GM12878 (cell line): ENCODE measurements around the gene THOC1. TPM values are rescaled to one million over a fixed set of nuclear protein-coding genes. Genes with fewer than 3 reads are reported as not detected.

Experiments used
- ATAC-seq: fragments of 200-7000 bp; cut with Tn5 transposase; 3 replicates; pipeline ENCODE4 v1.9.1; 2020; ENCODE audit warnings: mild to moderate bottlenecking, moderate library complexity
- BruUV-seq: library from RNA; stranded (reverse); fragments of 400-500 nt; replicated peaks from 2 replicates; lab custom pipeline; 2021; lab: Mats Ljungman, UMichigan
- CTCF ChIA-PET: fragments of 300-600 bp; sonication (Branson Sonifier 250); formaldehyde crosslinking; extraction: SDS; loops from one replicate; lab custom pipeline; 2021; ENCODE audit warnings: inconsistent platforms; lab: Yijun Ruan, JAX
- POLR2A ChIA-PET: fragments of 350-600 bp; formaldehyde crosslinking; extraction: SDS; loops from one replicate; lab custom pipeline; 2021; ENCODE audit warnings: inconsistent platforms; lab: Charles Lee
- RAD21 ChIA-PET: fragments of 300-600 bp; sonication (Branson Sonifier 250); formaldehyde crosslinking; loops from one replicate; lab custom pipeline; 2023; ENCODE audit warnings: antibody characterized with exemption; ENCODE audit not compliant: unreplicated experiment; lab: Charles Lee
- SMC1A ChIA-PET: fragments of 300-600 bp; sonication (Branson Sonifier 250); formaldehyde crosslinking; loops from one replicate; lab custom pipeline; 2023; ENCODE audit not compliant: unreplicated experiment, uncharacterized antibody; lab: Charles Lee
- DNase-seq: peaks from one replicate; pipeline ENCODE4 v3.0.0-alpha.2; 2011; ENCODE audit warnings: low read depth, low spot score
- FAIRE-seq: peaks from 3 replicates; lab custom pipeline; 2011; peaks lifted over from hg19 to GRCh38; lab: Jason Lieb, UNC
- H2AFZ ChIP-seq: 2 replicates; pipeline ENCODE4 v1.6.0; 2011; ENCODE audit warnings: low read depth, low read length, control low read depth; ENCODE audit not compliant: control insufficient read depth
- H3K27ac ChIP-seq: 2 replicates; pipeline ENCODE4 v1.5.1; 2011; ENCODE audit warnings: control low read depth; ENCODE audit not compliant: control insufficient read depth, insufficient read depth
- H3K27me3 ChIP-seq, 2 experiments: replicated peaks in 1 of 2; 2 replicates each; pipeline versions ENCODE4 v1.6.0 to v1.6.1; 2011; ENCODE audit warnings: low read length in 1 of 2; ENCODE audit not compliant: control insufficient read depth in 2 of 2, insufficient read depth in 2 of 2
- H3K36me3 ChIP-seq, 2 experiments: 2 replicates each; pipeline ENCODE4 v1.5.1; 2011; ENCODE audit warnings: low read length in 1 of 2; ENCODE audit not compliant: control insufficient read depth in 2 of 2, insufficient read depth in 2 of 2
- H3K4me1 ChIP-seq: 2 replicates; pipeline ENCODE4 v1.6.1; 2011; ENCODE audit warnings: mild to moderate bottlenecking, low read length, moderate library complexity, mixed read lengths; ENCODE audit not compliant: control insufficient read depth, insufficient read depth
- H3K4me2 ChIP-seq: 2 replicates; pipeline ENCODE4 v1.6.0; 2011; ENCODE audit warnings: control low read depth; ENCODE audit not compliant: control insufficient read depth, insufficient read depth
- H3K4me3 ChIP-seq: fragments of 200-600 bp; sonication (generic); 2 replicates; pipeline ENCODE4 v1.5.1; 2016
- H3K79me2 ChIP-seq: 2 replicates; pipeline ENCODE4 v1.6.0; 2011; ENCODE audit warnings: low read length; ENCODE audit not compliant: control insufficient read depth, insufficient read depth
- H3K9ac ChIP-seq: 2 replicates; pipeline ENCODE4 v1.8.0; 2011; ENCODE audit warnings: low read length, control low read depth, mixed read lengths; ENCODE audit not compliant: control insufficient read depth, insufficient read depth
- H3K9me3 ChIP-seq: replicated peaks from 3 replicates; pipeline ENCODE4 v1.5.1; 2011; ENCODE audit warnings: mild to moderate bottlenecking, low read length; ENCODE audit not compliant: control insufficient read depth, insufficient read depth
- H4K20me1 ChIP-seq: 2 replicates; pipeline ENCODE4 v1.6.0; 2011; ENCODE audit not compliant: control insufficient read depth, insufficient read depth
- HDGF ChIP-seq: fragments of 450-650 bp; IDR thresholded peaks from 2 replicates; pipeline ENCODE4 v1.6.1; 2016; ENCODE audit warnings: antibody characterized with exemption
- IRF4 ChIP-seq: IDR thresholded peaks from 2 replicates; pipeline ENCODE4 v1.6.1; 2011; ENCODE audit warnings: low read depth, low read length
- KDM1A ChIP-seq: fragments of 200-600 bp; sonication (generic); IDR thresholded peaks from 2 replicates; pipeline ENCODE4 v1.6.1; 2016; ENCODE audit warnings: borderline replicate concordance
- MAX ChIP-seq: IDR thresholded peaks from 2 replicates; pipeline ENCODE4 v1.6.1; 2012; ENCODE audit warnings: low read depth, low read length, improper control_type of control experiment
- NFYB ChIP-seq: IDR thresholded peaks from 2 replicates; pipeline ENCODE4 v1.6.1; 2011; ENCODE audit warnings: low read depth, mild to moderate bottlenecking, low read length, improper control_type of control experiment, moderate library complexity; ENCODE audit not compliant: insufficient read depth
- POLR2AphosphoS2 ChIP-seq: IDR thresholded peaks from 2 replicates; pipeline ENCODE4 v1.6.1; 2011; ENCODE audit warnings: low read depth, mild to moderate bottlenecking, low read length, improper control_type of control experiment, moderate library complexity
- POLR2AphosphoS5 ChIP-seq: IDR thresholded peaks from 2 replicates; pipeline ENCODE4 v1.6.1; 2011; ENCODE audit warnings: mild to moderate bottlenecking, low read length, inconsistent platforms
- TBL1XR1 ChIP-seq: IDR thresholded peaks from 2 replicates; pipeline ENCODE4 v1.6.1; 2012; ENCODE audit warnings: low read depth, low read length, improper control_type of control experiment
- TCF12 ChIP-seq: IDR thresholded peaks from 2 replicates; pipeline ENCODE4 v1.6.1; 2011; ENCODE audit warnings: low read depth, mild to moderate bottlenecking, low read length
- YBX1 ChIP-seq: fragments of 450-650 bp; IDR thresholded peaks from 2 replicates; pipeline ENCODE4 v1.6.1; 2016; ENCODE audit warnings: antibody characterized with exemption
- ZNF622 ChIP-seq: fragments of 450-650 bp; IDR thresholded peaks from 2 replicates; pipeline ENCODE4 v1.6.1; 2017; ENCODE audit warnings: mild to moderate bottlenecking, inconsistent platforms
- WGBS: methylation state at CpG from one replicate; pipeline ENCODE4 v1.1.6; 2016; ENCODE audit warnings: low lambda C conversion rate; ENCODE audit not compliant: insufficient replicate concordance, insufficient coverage; ENCODE audit errors: missing lambda C conversion rate; 5-methylcytosine and 5-hydroxymethylcytosine counted together
- in situ Hi-C: fragments of 300-500 bp; cut with MboI; formaldehyde crosslinking; loops from 9 replicates; pipeline ENCODE4 v1.14.3; 2018; ENCODE audit warnings: mixed read lengths
- intact Hi-C: fragments of 100-400 bp; cut with micrococcal nuclease; formaldehyde crosslinking; loops from one replicate; pipeline ENCODE4 v1.14.2; 2022; ENCODE audit not compliant: unreplicated experiment
- polyA plus RNA-seq, 11 experiments: library from polyadenylated mRNA; depleted of rRNA in 4 of 11; unstranded in 6 of 11; stranded (reverse) in 5 of 11; fragments of >200 nt; fragmentation: Nextera tagmentation in 4 of 11; fragmentation: Illumina TruSeq in 1 of 11; extraction: Ambion mirVana in 4 of 11; extraction: Trizol in 1 of 11; gene quantifications; 1 replicate in 1 of 11; 2 replicates in 10 of 11; pipeline versions ENCODE4 v1.2.1 to v1.2.3, GENCODE V29; 2011 to 2016; ENCODE audit warnings: inconsistent platforms in 2 of 11, missing spikeins in 2 of 11, low read depth in 1 of 11
- total RNA-seq, 4 experiments: library from RNA; depleted of rRNA in 3 of 4; stranded (reverse); fragments of >200 nt in 3 of 4; fragmentation: Illumina TruSeq in 1 of 4; extraction: Trizol in 1 of 4; gene quantifications; 2 replicates each; pipeline versions ENCODE4 v1.2.1 to v1.2.3, GENCODE V29; 2013 to 2021
- TF ChIP-seq, protein P1 (sequence below): fragments of 450-650 bp; IDR thresholded peaks from 2 replicates; pipeline ENCODE4 v1.6.1; 2017; ENCODE audit warnings: borderline replicate concordance
- TF ChIP-seq, protein P2 (sequence below): IDR thresholded peaks from 2 replicates; pipeline ENCODE4 v1.6.1; 2012; ENCODE audit warnings: improper control_type of control experiment, low read depth, low read length; ENCODE audit not compliant: insufficient replicate concordance

THOC1 gene
- total and polyA plus RNA-seq, 10 of the 15 experiments (the other 5 are each of a cell fraction or from before 2014, with no cell fraction given) = 32.8 to 99.8 (median 49.0) TPM

DNA sequence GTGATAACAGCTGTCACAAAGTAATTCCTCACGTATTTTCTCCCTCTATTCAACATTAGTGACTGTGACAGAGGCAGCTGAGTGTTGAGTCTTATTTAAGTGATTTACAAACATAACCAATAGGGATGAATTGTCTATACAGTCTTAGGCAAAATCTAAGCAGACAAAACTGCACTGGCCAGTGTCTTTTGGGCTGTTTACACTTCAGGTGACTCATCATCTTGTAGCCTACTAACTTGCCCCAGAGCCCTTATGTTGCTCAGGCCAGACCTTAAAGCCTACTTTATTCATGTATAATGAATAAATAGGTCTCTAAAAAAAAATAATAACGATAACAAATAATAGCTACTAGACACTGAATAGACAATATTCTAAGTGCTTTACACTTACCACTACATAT is 17.2 kb downstream of the THOC1 start:
- no peaks in the 10 kb centered on the region for H3K9me3 ChIP-seq
- no peaks in the 10 kb centered on the region for H3K79me2 ChIP-seq
- intact Hi-C loops (no loop called here), in situ Hi-C loops (no loop called here)
- H3K4me2 ChIP-seq = no peak overlapping the region
- H2AFZ ChIP-seq = no peak overlapping the region
- peaks cover 6 to 22% of the 10 kb centered on the region in 2 experiments for H3K36me3 ChIP-seq
- BruUV-seq = no TSS peak
- ChIA-PET SMC1A (no interaction called here), CTCF (interaction anchor here (0.7 to 1.5 kb wide), 3 partner anchors 11 to 20 kb away, joined by 3 to 4 read pairs (median 3); no protein-coding TSS in a partner anchor), POLR2A (no interaction called here), RAD21 (no interaction called here)
- no peak overlapping the region for H3K4me3 ChIP-seq
- H3K4me1 ChIP-seq = no peaks in the 10 kb centered on the region
- ATAC-seq (no peak), FAIRE-seq (no peak), DNase-seq (no peak)
- H3K9ac ChIP-seq = no peak overlapping the region
- no peaks in the 10 kb centered on the region for H4K20me1 ChIP-seq
- WGBS = 98% methylated on average over 2 of the region's 2 CpGs
- no peak overlapping the region for H3K27ac ChIP-seq
- TF ChIP-seq YBX1 = no peak
- TF ChIP-seq, protein P1, sequence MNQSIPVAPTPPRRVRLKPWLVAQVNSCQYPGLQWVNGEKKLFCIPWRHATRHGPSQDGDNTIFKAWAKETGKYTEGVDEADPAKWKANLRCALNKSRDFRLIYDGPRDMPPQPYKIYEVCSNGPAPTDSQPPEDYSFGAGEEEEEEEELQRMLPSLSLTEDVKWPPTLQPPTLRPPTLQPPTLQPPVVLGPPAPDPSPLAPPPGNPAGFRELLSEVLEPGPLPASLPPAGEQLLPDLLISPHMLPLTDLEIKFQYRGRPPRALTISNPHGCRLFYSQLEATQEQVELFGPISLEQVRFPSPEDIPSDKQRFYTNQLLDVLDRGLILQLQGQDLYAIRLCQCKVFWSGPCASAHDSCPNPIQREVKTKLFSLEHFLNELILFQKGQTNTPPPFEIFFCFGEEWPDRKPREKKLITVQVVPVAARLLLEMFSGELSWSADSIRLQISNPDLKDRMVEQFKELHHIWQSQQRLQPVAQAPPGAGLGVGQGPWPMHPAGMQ = no peak
- no peak for TF ChIP-seq IRF4
- TF ChIP-seq POLR2AphosphoS2 = no peak
- no peak for TF ChIP-seq HDGF
- no peak for TF ChIP-seq NFYB
- no peak for TF ChIP-seq ZNF622
- no peak for TF ChIP-seq TBL1XR1
- TF ChIP-seq, protein P2, sequence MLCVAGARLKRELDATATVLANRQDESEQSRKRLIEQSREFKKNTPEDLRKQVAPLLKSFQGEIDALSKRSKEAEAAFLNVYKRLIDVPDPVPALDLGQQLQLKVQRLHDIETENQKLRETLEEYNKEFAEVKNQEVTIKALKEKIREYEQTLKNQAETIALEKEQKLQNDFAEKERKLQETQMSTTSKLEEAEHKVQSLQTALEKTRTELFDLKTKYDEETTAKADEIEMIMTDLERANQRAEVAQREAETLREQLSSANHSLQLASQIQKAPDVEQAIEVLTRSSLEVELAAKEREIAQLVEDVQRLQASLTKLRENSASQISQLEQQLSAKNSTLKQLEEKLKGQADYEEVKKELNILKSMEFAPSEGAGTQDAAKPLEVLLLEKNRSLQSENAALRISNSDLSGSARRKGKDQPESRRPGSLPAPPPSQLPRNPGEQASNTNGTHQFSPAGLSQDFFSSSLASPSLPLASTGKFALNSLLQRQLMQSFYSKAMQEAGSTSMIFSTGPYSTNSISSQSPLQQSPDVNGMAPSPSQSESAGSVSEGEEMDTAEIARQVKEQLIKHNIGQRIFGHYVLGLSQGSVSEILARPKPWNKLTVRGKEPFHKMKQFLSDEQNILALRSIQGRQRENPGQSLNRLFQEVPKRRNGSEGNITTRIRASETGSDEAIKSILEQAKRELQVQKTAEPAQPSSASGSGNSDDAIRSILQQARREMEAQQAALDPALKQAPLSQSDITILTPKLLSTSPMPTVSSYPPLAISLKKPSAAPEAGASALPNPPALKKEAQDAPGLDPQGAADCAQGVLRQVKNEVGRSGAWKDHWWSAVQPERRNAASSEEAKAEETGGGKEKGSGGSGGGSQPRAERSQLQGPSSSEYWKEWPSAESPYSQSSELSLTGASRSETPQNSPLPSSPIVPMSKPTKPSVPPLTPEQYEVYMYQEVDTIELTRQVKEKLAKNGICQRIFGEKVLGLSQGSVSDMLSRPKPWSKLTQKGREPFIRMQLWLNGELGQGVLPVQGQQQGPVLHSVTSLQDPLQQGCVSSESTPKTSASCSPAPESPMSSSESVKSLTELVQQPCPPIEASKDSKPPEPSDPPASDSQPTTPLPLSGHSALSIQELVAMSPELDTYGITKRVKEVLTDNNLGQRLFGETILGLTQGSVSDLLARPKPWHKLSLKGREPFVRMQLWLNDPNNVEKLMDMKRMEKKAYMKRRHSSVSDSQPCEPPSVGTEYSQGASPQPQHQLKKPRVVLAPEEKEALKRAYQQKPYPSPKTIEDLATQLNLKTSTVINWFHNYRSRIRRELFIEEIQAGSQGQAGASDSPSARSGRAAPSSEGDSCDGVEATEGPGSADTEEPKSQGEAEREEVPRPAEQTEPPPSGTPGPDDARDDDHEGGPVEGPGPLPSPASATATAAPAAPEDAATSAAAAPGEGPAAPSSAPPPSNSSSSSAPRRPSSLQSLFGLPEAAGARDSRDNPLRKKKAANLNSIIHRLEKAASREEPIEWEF = no peak
- no peak for TF ChIP-seq POLR2AphosphoS5
- no peak for TF ChIP-seq TCF12
- TF ChIP-seq KDM1A = no peak
- TF ChIP-seq MAX = no peak
- H3K27me3 ChIP-seq = no peaks in the 10 kb centered on the region
